Endothelial cell of umbilical vein (primary cell): ENCODE measurements around the gene DTWD2.

Experiments
- EZH2 ChIP-seq: IDR thresholded peaks from 2 replicates; pipeline ENCODE4 v1.6.1; 2012; ENCODE audit warnings: borderline replicate concordance, low read depth, mild to moderate bottlenecking, moderate library complexity, low read length, inconsistent platforms; ENCODE audit not compliant: severe bottlenecking
- GATA2 ChIP-seq: IDR thresholded peaks from 2 replicates; pipeline ENCODE4 v1.7.0; 2011; ENCODE audit warnings: low read depth, mild to moderate bottlenecking, moderate library complexity, mixed read lengths, low read length; ENCODE audit not compliant: insufficient read length, insufficient read depth
- JUN ChIP-seq: IDR thresholded peaks from 2 replicates; pipeline ENCODE4 v1.6.1; 2011; ENCODE audit warnings: borderline replicate concordance, low read depth; ENCODE audit not compliant: insufficient read length, insufficient read depth
- MYC ChIP-seq: IDR thresholded peaks from one replicate; pipeline ENCODE4 v1.6.1; 2011; ENCODE audit warnings: mild to moderate bottlenecking, low read depth, low read length
- POLR2A ChIP-seq: IDR thresholded peaks from 2 replicates; pipeline ENCODE4 v1.6.1; 2012; ENCODE audit warnings: low read depth, mild to moderate bottlenecking, control low read depth, low read length
- POLR2AphosphoS5 ChIP-seq: IDR thresholded peaks from 2 replicates; pipeline ENCODE4 v1.6.1; 2012; ENCODE audit warnings: low read depth, mild to moderate bottlenecking, control low read depth, low read length, moderate library complexity; ENCODE audit not compliant: insufficient read depth
- TF ChIP-seq, protein P1 (sequence below), 2 donors: IDR thresholded peaks; 1 replicate in 1 of 2; 2 replicates in 1 of 2; pipeline ENCODE4 v1.5.1; 2011; ENCODE audit warnings: low read length in 2 of 2, mild to moderate bottlenecking in 2 of 2, moderate library complexity in 2 of 2, control low read depth in 1 of 2, inconsistent platforms in 1 of 2, low read depth in 1 of 2; ENCODE audit not compliant: insufficient read depth in 1 of 2; ENCODE audit errors: extremely low read depth in 1 of 2
- TF ChIP-seq, protein P2 (sequence below): IDR thresholded peaks from 2 replicates; pipeline ENCODE4 v1.6.1; 2011; ENCODE audit not compliant: insufficient read depth, insufficient read length

DNA sequence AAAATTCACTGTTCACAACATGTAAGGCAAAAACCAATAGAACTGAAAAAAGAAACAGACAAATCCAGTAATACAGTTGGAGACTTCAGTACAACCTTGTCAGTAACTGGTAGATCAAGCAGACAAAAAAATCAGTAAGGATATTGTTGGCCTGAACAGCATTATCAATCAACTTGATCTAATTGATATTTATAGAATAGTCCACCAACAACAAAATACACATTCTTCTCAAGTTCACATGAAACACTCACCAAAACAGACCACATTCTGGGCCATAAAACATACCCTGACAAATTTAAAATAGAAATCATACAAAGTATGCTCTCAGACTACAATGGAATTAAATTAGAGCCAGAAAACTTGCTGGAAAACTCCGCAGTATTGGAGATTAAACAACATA, 56.8 kb downstream of the DTWD2 start:
- TF ChIP-seq EZH2 (no peak), POLR2A (no peak), JUN (no peak), MYC (no peak), POLR2AphosphoS5 (no peak), GATA2 (no peak)
- TF ChIP-seq, protein P1, sequence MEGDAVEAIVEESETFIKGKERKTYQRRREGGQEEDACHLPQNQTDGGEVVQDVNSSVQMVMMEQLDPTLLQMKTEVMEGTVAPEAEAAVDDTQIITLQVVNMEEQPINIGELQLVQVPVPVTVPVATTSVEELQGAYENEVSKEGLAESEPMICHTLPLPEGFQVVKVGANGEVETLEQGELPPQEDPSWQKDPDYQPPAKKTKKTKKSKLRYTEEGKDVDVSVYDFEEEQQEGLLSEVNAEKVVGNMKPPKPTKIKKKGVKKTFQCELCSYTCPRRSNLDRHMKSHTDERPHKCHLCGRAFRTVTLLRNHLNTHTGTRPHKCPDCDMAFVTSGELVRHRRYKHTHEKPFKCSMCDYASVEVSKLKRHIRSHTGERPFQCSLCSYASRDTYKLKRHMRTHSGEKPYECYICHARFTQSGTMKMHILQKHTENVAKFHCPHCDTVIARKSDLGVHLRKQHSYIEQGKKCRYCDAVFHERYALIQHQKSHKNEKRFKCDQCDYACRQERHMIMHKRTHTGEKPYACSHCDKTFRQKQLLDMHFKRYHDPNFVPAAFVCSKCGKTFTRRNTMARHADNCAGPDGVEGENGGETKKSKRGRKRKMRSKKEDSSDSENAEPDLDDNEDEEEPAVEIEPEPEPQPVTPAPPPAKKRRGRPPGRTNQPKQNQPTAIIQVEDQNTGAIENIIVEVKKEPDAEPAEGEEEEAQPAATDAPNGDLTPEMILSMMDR (IDR thresholded peaks at IDR 0.05; ENCODE audit: extremely low read depth in 1 of 2, insufficient read depth in 1 of 2, low read depth in 1 of 2, low read length in 2 of 2): no peak
- TF ChIP-seq, protein P2, sequence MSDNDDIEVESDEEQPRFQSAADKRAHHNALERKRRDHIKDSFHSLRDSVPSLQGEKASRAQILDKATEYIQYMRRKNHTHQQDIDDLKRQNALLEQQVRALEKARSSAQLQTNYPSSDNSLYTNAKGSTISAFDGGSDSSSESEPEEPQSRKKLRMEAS: no peak
